ENCODE measurements around the gene ZNF831. TPM values are rescaled to one million over a fixed set of nuclear protein-coding genes. Genes with fewer than 3 reads are reported as not detected.

Gene ZNF831
- polyA plus RNA-seq, 1 of the 3 experiments (the other 2 are of a cell fraction) = not detected

GRCh38 chr20:59122566-59122919, 41.1 kb upstream of the ZNF831 start:
- H3K36me3 ChIP-seq (replicated peaks in 1 of 2; ENCODE audit: control insufficient read depth in 1 of 2, insufficient read depth in 2 of 2, low read length in 1 of 2) = no peaks in the 10 kb centered on the region
- 26% methylated on average over 4 of the region's 4 CpGs for WGBS (ENCODE audit: low lambda C conversion rate)
- no peak overlapping the region for H3K4me2 ChIP-seq
- no peaks in the 10 kb centered on the region for H3F3A ChIP-seq (replicated peaks; ENCODE audit: insufficient read depth)
- H2AFZ ChIP-seq (ENCODE audit: low read depth) = no peak overlapping the region
- TF ChIP-seq, protein P1, sequence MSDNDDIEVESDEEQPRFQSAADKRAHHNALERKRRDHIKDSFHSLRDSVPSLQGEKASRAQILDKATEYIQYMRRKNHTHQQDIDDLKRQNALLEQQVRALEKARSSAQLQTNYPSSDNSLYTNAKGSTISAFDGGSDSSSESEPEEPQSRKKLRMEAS (IDR thresholded peaks at IDR 0.05; ENCODE audit: low read depth) = no peak
- H3K27ac ChIP-seq (ENCODE audit: low read depth in 2 of 2, low read length in 1 of 2) = no peak overlapping the region
- no peak for DNase-seq
- no peaks in the 10 kb centered on the region for H3K79me2 ChIP-seq (ENCODE audit: insufficient read depth)
- no peaks in the 10 kb centered on the region for H3K9me2 ChIP-seq
- no peak overlapping the region for H3K4me3 ChIP-seq (ENCODE audit: low read depth in 2 of 2, low read length in 1 of 2)
- H3K9me3 ChIP-seq = no peaks in the 10 kb centered on the region
- ChIA-PET CTCF (interaction anchor here (0.9 kb wide), 1 partner anchor 9 kb away, joined by 3 read pairs; no protein-coding TSS in a partner anchor), POLR2A (no interaction called here)
- H4K20me1 ChIP-seq (ENCODE audit: insufficient read depth) = no peaks in the 10 kb centered on the region
- H3K4me1 ChIP-seq (ENCODE audit: control insufficient read depth in 1 of 2, insufficient read depth in 2 of 2, low read depth in 1 of 2, low read length in 1 of 2) = no peaks in the 10 kb centered on the region
- H3K27me3 ChIP-seq (ENCODE audit: insufficient read depth) = no peaks in the 10 kb centered on the region; the same call in 1 of the 2 replicates
- no peak overlapping the region for H3K9ac ChIP-seq

DNA sequence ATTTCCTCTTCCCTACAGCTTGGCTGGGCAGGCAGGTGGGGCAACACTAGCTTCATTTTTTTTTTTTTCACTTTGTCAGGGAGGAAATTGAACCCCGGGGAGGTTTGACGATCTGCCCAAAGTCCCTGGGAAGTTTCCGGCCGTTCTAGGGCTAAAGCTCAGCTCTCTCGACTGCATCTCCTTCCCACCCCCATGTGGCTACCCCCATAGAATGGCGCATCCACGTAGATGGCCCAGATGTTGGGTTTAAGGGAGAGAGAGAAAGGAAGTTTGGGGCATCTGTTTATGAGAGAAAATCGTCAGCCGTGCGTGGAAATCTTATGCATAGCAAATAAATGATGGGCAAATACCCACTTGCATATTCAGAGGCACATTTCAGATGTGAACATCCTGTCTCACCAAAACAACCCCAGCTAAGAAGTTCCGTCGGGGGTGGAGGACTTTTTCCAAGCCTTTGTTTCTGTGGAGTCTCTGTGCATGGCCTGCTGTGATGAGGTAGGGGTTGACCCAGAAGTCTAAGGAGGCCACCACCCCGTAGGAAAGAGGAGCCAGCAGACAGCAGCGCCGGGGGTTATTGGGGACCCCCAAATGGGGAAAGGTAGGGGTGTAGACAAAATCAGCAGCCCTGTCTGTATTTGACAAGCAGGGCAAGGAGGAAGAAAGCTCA, 40.5 kb upstream of the ZNF831 start:
- no peaks in the 10 kb centered on the region for H4K20me1 ChIP-seq (ENCODE audit: insufficient read depth)
- no peaks in the 10 kb centered on the region for H3K36me3 ChIP-seq (replicated peaks in 1 of 2; ENCODE audit: control insufficient read depth in 1 of 2, insufficient read depth in 2 of 2, low read length in 1 of 2)
- DNase-seq = no peak
- no peaks in the 10 kb centered on the region for H3K79me2 ChIP-seq (ENCODE audit: insufficient read depth)
- no peaks in the 10 kb centered on the region for H3K9me2 ChIP-seq
- H3K4me1 ChIP-seq (ENCODE audit: control insufficient read depth in 1 of 2, insufficient read depth in 2 of 2, low read depth in 1 of 2, low read length in 1 of 2) = no peaks in the 10 kb centered on the region
- no peak overlapping the region for H3K27ac ChIP-seq (ENCODE audit: low read depth in 2 of 2, low read length in 1 of 2)
- 55% methylated on average over 15 of the region's 15 CpGs for WGBS (ENCODE audit: low lambda C conversion rate)
- no peaks in the 10 kb centered on the region for H3K9me3 ChIP-seq
- CTCF ChIA-PET = no interaction called here
- no peaks in the 10 kb centered on the region; the same call in 1 of the 2 replicates for H3K27me3 ChIP-seq (ENCODE audit: insufficient read depth)
- POLR2A ChIA-PET = no interaction called here
- H3K4me2 ChIP-seq = no peak overlapping the region
- H3K4me3 ChIP-seq (ENCODE audit: low read depth in 2 of 2, low read length in 1 of 2) = no peak overlapping the region
- H2AFZ ChIP-seq (ENCODE audit: low read depth) = no peak overlapping the region
- TF ChIP-seq MXI1 (IDR thresholded peaks at IDR 0.05; ENCODE audit: low read depth, low read length) (no peak), RFX5 (IDR thresholded peaks at IDR 0.05; ENCODE audit: low read length) (no peak), TCF12 (IDR thresholded peaks at IDR 0.05) (no peak), NFIC (IDR thresholded peaks at IDR 0.05; ENCODE audit: borderline replicate concordance) (no peak), TAF1 (IDR thresholded peaks at IDR 0.05; ENCODE audit: borderline replicate concordance, low read depth, low read length) (no peak), SMC3 (IDR thresholded peaks at IDR 0.05; ENCODE audit: low read depth, low read length) (no peak), EZH2phosphoT487 (IDR thresholded peaks at IDR 0.05; ENCODE audit: borderline replicate concordance, low read depth) (no peak), USF1 (IDR thresholded peaks at IDR 0.05; ENCODE audit: borderline replicate concordance, low read depth) (no peak), RAD21 (IDR thresholded peaks at IDR 0.05; ENCODE audit: low read length) (no peak), FOXJ3 (CRISPR knock-in tag; IDR thresholded peaks at IDR 0.05) (no peak), GATA2 (CRISPR knock-in tag; IDR thresholded peaks at IDR 0.05) (no peak), RCOR1 (IDR thresholded peaks at IDR 0.05; ENCODE audit: low read length) (no peak), POLR2AphosphoS5 (IDR thresholded peaks at IDR 0.05; ENCODE audit: low read depth, low read length) (no peak), ELF1 (IDR thresholded peaks at IDR 0.05) (no peak), YY1 (IDR thresholded peaks at IDR 0.05; ENCODE audit: low read depth) (no peak), RXRA (IDR thresholded peaks at IDR 0.05; ENCODE audit: borderline replicate concordance, low read depth) (no peak)
- TF ChIP-seq, protein P1 (IDR thresholded peaks at IDR 0.05; ENCODE audit: low read depth) = no peak
- no peak overlapping the region for H3K9ac ChIP-seq
- H3F3A ChIP-seq (replicated peaks; ENCODE audit: insufficient read depth) = no peaks in the 10 kb centered on the region
